Measurements from ENCODE around the gene RNGTT. TPM values are rescaled to one million over a fixed set of nuclear protein-coding genes. Genes with fewer than 3 reads are reported as not detected.

The RNGTT gene
- total and polyA plus RNA-seq, 8 donors, result 1.8 to 31.6 (median 5.8) TPM

- Histone ChIP-seq H3K4me3 (no peak overlapping the region), H3K4me1 (no peaks in the 10 kb centered on the region), H3K27me3 (no peaks in the 10 kb centered on the region), H3K9me3 (peaks cover 0 to 62% (median 37%) of the 10 kb centered on the region in 4 donors), H3K36me3 (peaks cover 0 to 18% (median 2%) of the 10 kb centered on the region in 4 donors), H3K27ac (no peak overlapping the region)
- intact Hi-C loops (cut with DNase I; ENCODE audit: low total_unique reads), result no loop called here
- 94 to 99% (median 97%) methylated on average over 5 of the region's 5 CpGs for WGBS, 5 donors
- TF ChIP-seq POLR2AphosphoS5 (IDR thresholded peaks at IDR 0.05), result no peak
- no peak for TF ChIP-seq EP300 (IDR thresholded peaks at IDR 0.05)
- no peak for TF ChIP-seq CTCF (IDR thresholded peaks at IDR 0.05)
- no peak for TF ChIP-seq POLR2A (IDR thresholded peaks at IDR 0.05)
- no peak for DNase-seq
These were observed 299.6 kb downstream of the RNGTT start for GRCh38 chr6:88663801-88664200.

GRCh38 chr6:88662653-88663174 lies 300.7 kb downstream of the RNGTT start:
- H3K4me3 ChIP-seq, result no peak overlapping the region
- TF ChIP-seq EP300 (IDR thresholded peaks at IDR 0.05) (no peak), CTCF (IDR thresholded peaks at IDR 0.05) (no peak), POLR2A (IDR thresholded peaks at IDR 0.05) (no peak), POLR2AphosphoS5 (IDR thresholded peaks at IDR 0.05) (no peak)

GRCh38 chr6:88662163-88662580 lies 301.2 kb downstream of the RNGTT start:
- no peaks in the 10 kb centered on the region for H3K4me1 ChIP-seq
- H3K36me3 ChIP-seq, result peaks cover 0 to 30% (median 2%) of the 10 kb centered on the region in 4 donors
- H3K27ac ChIP-seq, result no peak overlapping the region
- H3K4me3 ChIP-seq, result no peak overlapping the region
- intact Hi-C loops (cut with DNase I; ENCODE audit: low total_unique reads), result no loop called here
- H3K9me3 ChIP-seq, result peaks cover 0 to 62% (median 39%) of the 10 kb centered on the region in 4 donors
- DNase-seq, result peak; percentile 16 to 36
- no peak for TF ChIP-seq EP300 (IDR thresholded peaks at IDR 0.05)
- no peak for TF ChIP-seq POLR2A (IDR thresholded peaks at IDR 0.05)
- no peaks in the 10 kb centered on the region for H3K27me3 ChIP-seq
- WGBS, 5 donors, result 68 to 79% (median 71%) methylated on average over 5 of the region's 5 CpGs

More at GRCh38 chr6:88662653-88663174, 300.7 kb downstream of the RNGTT start:
- Histone ChIP-seq H3K27me3 (no peaks in the 10 kb centered on the region), H3K9me3 (peaks cover 0 to 62% (median 36%) of the 10 kb centered on the region in 4 donors), H3K36me3 (peaks cover 0 to 25% (median 2%) of the 10 kb centered on the region in 4 donors), H3K4me1 (no peaks in the 10 kb centered on the region), H3K27ac (no peak overlapping the region)
- WGBS, 5 donors, result 96 to 99% (median 96%) methylated on average over 12 of the region's 12 CpGs
- intact Hi-C loops (cut with DNase I; ENCODE audit: low total_unique reads), result no loop called here
- no peak for DNase-seq

GRCh38 chr6:88661136-88661535 lies 302.3 kb downstream of the RNGTT start:
- peaks cover 0 to 63% (median 40%) of the 10 kb centered on the region in 4 donors for H3K9me3 ChIP-seq
- TF ChIP-seq CTCF (IDR thresholded peaks at IDR 0.05) (no peak), POLR2A (IDR thresholded peaks at IDR 0.05) (no peak), EP300 (IDR thresholded peaks at IDR 0.05) (no peak), POLR2AphosphoS5 (IDR thresholded peaks at IDR 0.05) (no peak)

GRCh38 chr6:88655586-88655985 lies 307.8 kb downstream of the RNGTT start:
- H3K27me3 ChIP-seq, result no peaks in the 10 kb centered on the region
- no peak for TF ChIP-seq EP300 (IDR thresholded peaks at IDR 0.05)
- no peak for TF ChIP-seq POLR2A (IDR thresholded peaks at IDR 0.05)
- no peak for TF ChIP-seq POLR2AphosphoS5 (IDR thresholded peaks at IDR 0.05)
- TF ChIP-seq CTCF (IDR thresholded peaks at IDR 0.05), result no peak
- intact Hi-C loops (cut with DNase I; ENCODE audit: low total_unique reads), result no loop called here
- DNase-seq, result no peak
- peaks cover 0 to 36% (median 19%) of the 10 kb centered on the region in 4 donors for H3K9me3 ChIP-seq
- no peaks in the 10 kb centered on the region for H3K4me1 ChIP-seq
- H3K27ac ChIP-seq, result no peak overlapping the region
- no peak overlapping the region for H3K4me3 ChIP-seq
- peaks cover 0 to 12% (median 0%) of the 10 kb centered on the region in 4 donors for H3K36me3 ChIP-seq

More at GRCh38 chr6:88661136-88661535, 302.3 kb downstream of the RNGTT start:
- DNase-seq, result no peak
- intact Hi-C loops (cut with DNase I; ENCODE audit: low total_unique reads), result no loop called here
- H3K36me3 ChIP-seq, result peaks cover 0 to 22% (median 0%) of the 10 kb centered on the region in 4 donors
- H3K27ac ChIP-seq, result no peak overlapping the region
- H3K27me3 ChIP-seq, result no peaks in the 10 kb centered on the region
- H3K4me1 ChIP-seq, result no peaks in the 10 kb centered on the region
- 87 to 97% (median 95%) methylated on average over 6 of the region's 6 CpGs for WGBS, 5 donors
- no peak overlapping the region for H3K4me3 ChIP-seq
